Measurements from ENCODE around the gene MAML2. TPM values are rescaled to one million over a fixed set of nuclear protein-coding genes. Genes with fewer than 3 reads are reported as not detected.

The MAML2 gene
- total RNA-seq, 4 donors from 2014 or later = 17.6 to 31.6 (median 25.8) TPM

DNA sequence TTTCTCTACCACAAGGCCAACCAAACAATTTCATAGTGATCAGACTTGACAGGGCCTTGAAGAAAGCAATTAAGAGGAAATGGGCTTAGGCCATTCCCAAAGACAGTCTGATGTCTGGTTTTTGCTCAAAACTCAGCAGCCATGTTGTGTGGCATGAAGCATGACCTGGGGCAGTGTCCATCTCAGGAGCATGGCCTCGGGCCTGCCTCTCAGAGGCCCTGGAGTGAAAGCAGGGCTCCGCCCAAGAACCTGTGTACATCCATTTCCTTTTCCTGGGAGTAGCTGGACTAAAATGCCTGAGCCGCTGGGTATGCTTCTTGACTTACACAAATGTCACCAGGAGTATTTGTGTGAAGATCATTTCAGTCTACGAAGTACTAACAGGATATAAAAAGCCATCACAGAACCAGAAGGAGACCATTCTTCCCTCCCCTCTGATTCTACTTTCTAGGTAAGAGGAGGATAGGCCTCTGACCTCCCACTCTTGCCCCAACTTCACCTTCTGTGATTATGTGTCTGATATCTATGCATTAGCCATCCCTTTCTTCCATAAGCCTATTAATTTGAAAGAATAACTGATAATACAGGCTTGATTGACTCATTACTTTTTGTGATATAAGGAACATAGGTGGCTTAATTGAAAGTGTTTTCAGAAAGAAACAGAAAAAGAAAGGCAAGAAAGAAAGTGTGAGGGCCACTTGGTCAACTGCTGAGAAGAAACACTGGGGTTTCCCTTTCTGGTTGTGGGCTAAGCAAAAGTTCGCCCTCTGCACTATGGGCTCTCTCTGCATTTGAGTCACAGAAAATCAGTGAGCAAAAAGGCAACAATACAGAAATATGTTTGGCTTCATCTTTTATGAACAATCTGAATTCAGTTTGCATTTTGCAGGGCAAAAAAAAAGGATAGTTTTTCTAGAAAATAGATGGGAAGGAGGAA is 230.5 kb downstream of the MAML2 start:
- H3K4me3 ChIP-seq (ENCODE audit: low read depth, poor library complexity, severe bottlenecking) = no peak overlapping the region
- no peak for TF ChIP-seq POLR2A (IDR thresholded peaks at IDR 0.05)
- TF ChIP-seq, protein P1, sequence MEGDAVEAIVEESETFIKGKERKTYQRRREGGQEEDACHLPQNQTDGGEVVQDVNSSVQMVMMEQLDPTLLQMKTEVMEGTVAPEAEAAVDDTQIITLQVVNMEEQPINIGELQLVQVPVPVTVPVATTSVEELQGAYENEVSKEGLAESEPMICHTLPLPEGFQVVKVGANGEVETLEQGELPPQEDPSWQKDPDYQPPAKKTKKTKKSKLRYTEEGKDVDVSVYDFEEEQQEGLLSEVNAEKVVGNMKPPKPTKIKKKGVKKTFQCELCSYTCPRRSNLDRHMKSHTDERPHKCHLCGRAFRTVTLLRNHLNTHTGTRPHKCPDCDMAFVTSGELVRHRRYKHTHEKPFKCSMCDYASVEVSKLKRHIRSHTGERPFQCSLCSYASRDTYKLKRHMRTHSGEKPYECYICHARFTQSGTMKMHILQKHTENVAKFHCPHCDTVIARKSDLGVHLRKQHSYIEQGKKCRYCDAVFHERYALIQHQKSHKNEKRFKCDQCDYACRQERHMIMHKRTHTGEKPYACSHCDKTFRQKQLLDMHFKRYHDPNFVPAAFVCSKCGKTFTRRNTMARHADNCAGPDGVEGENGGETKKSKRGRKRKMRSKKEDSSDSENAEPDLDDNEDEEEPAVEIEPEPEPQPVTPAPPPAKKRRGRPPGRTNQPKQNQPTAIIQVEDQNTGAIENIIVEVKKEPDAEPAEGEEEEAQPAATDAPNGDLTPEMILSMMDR (IDR thresholded peaks at IDR 0.05) = no peak
- 81 to 92% methylated on average over 5 of the region's 5 CpGs for WGBS, 2 donors
- intact Hi-C loops (cut with DNase I; ENCODE audit: low total_unique reads) = no loop called here
- DNase-seq (ENCODE audit: low spot score in 2 of 2) = no peak

DNA sequence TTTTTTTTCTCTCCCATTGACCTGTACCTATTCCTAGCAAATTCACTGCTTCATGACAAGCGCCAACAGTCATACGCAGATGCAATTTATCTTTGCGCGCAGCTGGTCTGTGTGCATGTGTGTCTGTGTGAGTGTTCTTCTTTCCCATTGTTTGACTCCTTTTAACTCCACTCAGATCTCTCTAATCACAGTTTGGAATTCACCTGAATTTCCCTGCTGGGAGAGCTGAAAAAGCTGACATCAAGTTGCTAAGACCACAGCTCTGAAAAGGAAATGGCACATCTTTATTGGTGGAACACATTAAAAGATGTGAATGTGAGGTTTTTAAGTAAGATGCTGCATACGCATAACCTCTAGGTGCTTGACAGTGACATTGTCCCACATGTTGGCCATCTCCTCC is 231.7 kb downstream of the MAML2 start:
- DNase-seq (ENCODE audit: low spot score in 2 of 2) = no peak
- intact Hi-C loops (cut with DNase I; ENCODE audit: low total_unique reads) = no loop called here
- 94 to 96% methylated on average over 5 of the region's 5 CpGs for WGBS, 2 donors
- TF ChIP-seq, protein P1 (IDR thresholded peaks at IDR 0.05) = no peak
- TF ChIP-seq POLR2A (IDR thresholded peaks at IDR 0.05) = no peak
- no peak overlapping the region for H3K4me3 ChIP-seq (ENCODE audit: low read depth, poor library complexity, severe bottlenecking)

- TF ChIP-seq, protein P1 (IDR thresholded peaks at IDR 0.05) = no peak
- no peak for TF ChIP-seq POLR2A (IDR thresholded peaks at IDR 0.05)
- intact Hi-C loops (cut with DNase I; ENCODE audit: low total_unique reads) = no loop called here
- DNase-seq (ENCODE audit: low spot score in 2 of 2) = no peak
- WGBS, 2 donors = 84 to 91% methylated on average over 4 of the region's 4 CpGs
- no peak overlapping the region for H3K4me3 ChIP-seq (ENCODE audit: low read depth, poor library complexity, severe bottlenecking)
These were observed 232.7 kb downstream of the MAML2 start for GRCh38 chr11:96110302-96110701.

DNA sequence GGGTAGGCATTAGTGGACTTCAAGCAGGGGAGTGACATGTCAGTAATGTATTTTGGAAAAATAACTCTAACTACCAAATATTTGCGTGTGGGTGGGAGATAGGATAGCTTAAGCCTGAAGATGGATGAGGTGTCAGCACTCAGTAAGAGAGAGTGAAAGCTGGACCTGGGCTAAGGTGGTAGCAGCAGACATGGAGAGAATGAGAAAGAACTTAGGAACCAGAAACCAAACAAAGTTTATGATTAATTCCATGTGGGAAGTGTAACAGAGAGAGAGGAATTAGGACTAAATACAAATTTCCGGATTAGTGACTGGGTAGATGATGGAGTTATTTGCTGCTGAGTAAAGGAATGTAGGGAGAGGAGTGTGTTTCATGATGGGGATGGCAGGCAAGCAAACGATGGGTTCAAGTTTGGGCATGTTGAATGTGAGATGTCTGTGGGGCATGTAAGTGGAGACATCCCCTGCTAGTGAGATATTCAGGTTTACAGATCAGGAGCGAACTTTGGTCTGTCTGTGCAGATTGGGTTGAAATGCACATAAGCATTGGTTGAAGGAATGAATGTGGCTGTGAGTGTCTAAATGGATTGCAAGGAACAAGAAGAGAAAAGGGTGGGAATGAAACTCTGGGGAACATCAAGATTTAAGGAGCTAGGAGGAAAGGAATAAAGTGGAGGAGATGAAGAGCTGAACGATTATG is 233.5 kb downstream of the MAML2 start:
- WGBS, 2 donors = 56 to 66% methylated on average over 5 of the region's 5 CpGs
- no peak overlapping the region for H3K4me3 ChIP-seq (ENCODE audit: low read depth, poor library complexity, severe bottlenecking)
- TF ChIP-seq, protein P1 (IDR thresholded peaks at IDR 0.05) = no peak
- TF ChIP-seq POLR2A (IDR thresholded peaks at IDR 0.05) = no peak
- DNase-seq (ENCODE audit: low spot score in 2 of 2) = no peak
- intact Hi-C loops (cut with DNase I; ENCODE audit: low total_unique reads) = no loop called here

GRCh38 chr11:96107143-96107824 is 235.7 kb downstream of the MAML2 start:
- H3K4me3 ChIP-seq (ENCODE audit: low read depth, poor library complexity, severe bottlenecking) = no peak overlapping the region
- TF ChIP-seq POLR2A (IDR thresholded peaks at IDR 0.05) = no peak
- TF ChIP-seq, protein P1 (IDR thresholded peaks at IDR 0.05) = no peak
- intact Hi-C loops (cut with DNase I; ENCODE audit: low total_unique reads) = no loop called here
- 91 to 94% methylated on average over 5 of the region's 5 CpGs for WGBS, 2 donors
- no peak for DNase-seq (ENCODE audit: low spot score in 2 of 2)
